HL-60 (cell line): ENCODE results near the gene P3H2.

Experiments used
- GABPA ChIP-seq: IDR thresholded peaks from 2 replicates; pipeline ENCODE4 v1.6.1; 2012; ENCODE audit warnings: low read depth
- POLR2AphosphoS5 ChIP-seq: IDR thresholded peaks from 2 replicates; pipeline ENCODE4 v1.6.1; 2012; ENCODE audit warnings: low read depth
- TF ChIP-seq, protein P1 (sequence below): IDR thresholded peaks from one replicate; pipeline ENCODE4 v1.5.1; 2011; ENCODE audit warnings: low read length, control low read depth, inconsistent platforms; ENCODE audit not compliant: insufficient read depth

DNA sequence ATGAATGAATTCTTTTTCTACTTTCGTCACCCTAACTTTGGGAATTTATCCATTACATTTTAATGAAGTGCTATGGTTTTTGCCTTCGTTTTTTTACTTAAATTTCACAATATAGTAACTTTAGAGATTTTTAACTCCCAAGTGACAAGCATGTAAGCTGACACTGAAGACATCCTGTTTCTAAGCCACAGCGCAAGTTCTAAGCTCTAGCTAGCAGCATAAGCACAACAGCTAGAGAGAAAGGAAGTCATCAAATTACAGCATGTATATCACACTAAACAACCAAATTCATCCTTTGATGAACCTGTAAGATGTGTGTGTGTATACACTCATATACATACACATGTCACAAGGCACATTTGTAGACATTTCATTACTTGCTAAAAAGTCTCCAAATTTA is 119.3 kb downstream of the P3H2 start:
- TF ChIP-seq, protein P1, sequence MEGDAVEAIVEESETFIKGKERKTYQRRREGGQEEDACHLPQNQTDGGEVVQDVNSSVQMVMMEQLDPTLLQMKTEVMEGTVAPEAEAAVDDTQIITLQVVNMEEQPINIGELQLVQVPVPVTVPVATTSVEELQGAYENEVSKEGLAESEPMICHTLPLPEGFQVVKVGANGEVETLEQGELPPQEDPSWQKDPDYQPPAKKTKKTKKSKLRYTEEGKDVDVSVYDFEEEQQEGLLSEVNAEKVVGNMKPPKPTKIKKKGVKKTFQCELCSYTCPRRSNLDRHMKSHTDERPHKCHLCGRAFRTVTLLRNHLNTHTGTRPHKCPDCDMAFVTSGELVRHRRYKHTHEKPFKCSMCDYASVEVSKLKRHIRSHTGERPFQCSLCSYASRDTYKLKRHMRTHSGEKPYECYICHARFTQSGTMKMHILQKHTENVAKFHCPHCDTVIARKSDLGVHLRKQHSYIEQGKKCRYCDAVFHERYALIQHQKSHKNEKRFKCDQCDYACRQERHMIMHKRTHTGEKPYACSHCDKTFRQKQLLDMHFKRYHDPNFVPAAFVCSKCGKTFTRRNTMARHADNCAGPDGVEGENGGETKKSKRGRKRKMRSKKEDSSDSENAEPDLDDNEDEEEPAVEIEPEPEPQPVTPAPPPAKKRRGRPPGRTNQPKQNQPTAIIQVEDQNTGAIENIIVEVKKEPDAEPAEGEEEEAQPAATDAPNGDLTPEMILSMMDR: no peak
- no peak for TF ChIP-seq POLR2AphosphoS5
- TF ChIP-seq GABPA: no peak
